Activated CD8-positive, alpha-beta memory T cell treated with anti-CD3 and anti-CD28 coated beads for 1 hour (primary cell): ENCODE data around the gene RASGEF1C.
A peak's percentile ranks its signal among the peaks of the same experiment; 100 is the strongest.
"Not testable (repeated sequence)": the region's sequence is repeated elsewhere in the genome, so short reads cannot be mapped to it uniquely, and the experiment has no call there.

Experiments used
- DNase-seq, 2 donors: peaks; one replicate each; pipeline ENCODE4 v3.0.0-alpha.2; 2020; ENCODE audit warnings: low read depth in 1 of 2; ENCODE audit errors: extremely low read depth in 1 of 2

Gene RASGEF1C

GRCh38 chr5:180138214-180138975 lies 70.6 kb downstream of the RASGEF1C start:
- DNase-seq, result no peak

GRCh38 chr5:180137401-180138213 lies 71.4 kb downstream of the RASGEF1C start:
- no peak for DNase-seq

- no peak for DNase-seq
Observed at GRCh38 chr5:180136630-180137381, 72.2 kb downstream of the RASGEF1C start.

- DNase-seq, result no peak
Observed at GRCh38 chr5:180135967-180136629, 72.9 kb downstream of the RASGEF1C start.

GRCh38 chr5:180135128-180135955 lies 73.7 kb downstream of the RASGEF1C start:
- no peak for DNase-seq

GRCh38 chr5:180133971-180134508 lies 75.0 kb downstream of the RASGEF1C start:
- no peak for DNase-seq

- no peak for DNase-seq
Observed at GRCh38 chr5:180133551-180133950, 75.5 kb downstream of the RASGEF1C start.

- no peak for DNase-seq
Observed at GRCh38 chr5:180133060-180133459, 76.0 kb downstream of the RASGEF1C start.

- no peak for DNase-seq
Observed at GRCh38 chr5:180130876-180131740, 77.9 kb downstream of the RASGEF1C start.

- DNase-seq, result no peak
Observed at GRCh38 chr5:180130291-180130869, 78.6 kb downstream of the RASGEF1C start.

- no peak for DNase-seq
Observed at GRCh38 chr5:180129291-180130190, 79.5 kb downstream of the RASGEF1C start.

GRCh38 chr5:180128671-180129261 lies 80.2 kb downstream of the RASGEF1C start:
- no peak for DNase-seq

- DNase-seq, result no peak
Observed at GRCh38 chr5:180127682-180128670, 81.0 kb downstream of the RASGEF1C start.

- DNase-seq, result peak in 1 of 2 donors; percentile 16
Observed at GRCh38 chr5:180126716-180127681, 82.0 kb downstream of the RASGEF1C start.

- DNase-seq, result not testable (repeated sequence)
Observed at GRCh38 chr5:180126156-180126555, 82.9 kb downstream of the RASGEF1C start.
